ENCODE measurements around the gene CHAF1B. TPM values are rescaled to one million over a fixed set of nuclear protein-coding genes. Genes with fewer than 3 reads are reported as not detected.
"Not testable (repeated sequence)": the region's sequence is repeated elsewhere in the genome, so short reads cannot be mapped to it uniquely, and the experiment has no call there.

CHAF1B gene
- total and polyA plus RNA-seq, 2 of the 8 experiments (the other 6 are each of a cell fraction or from before 2014, with no cell fraction given): 11.8 to 23.1 TPM

DNA sequence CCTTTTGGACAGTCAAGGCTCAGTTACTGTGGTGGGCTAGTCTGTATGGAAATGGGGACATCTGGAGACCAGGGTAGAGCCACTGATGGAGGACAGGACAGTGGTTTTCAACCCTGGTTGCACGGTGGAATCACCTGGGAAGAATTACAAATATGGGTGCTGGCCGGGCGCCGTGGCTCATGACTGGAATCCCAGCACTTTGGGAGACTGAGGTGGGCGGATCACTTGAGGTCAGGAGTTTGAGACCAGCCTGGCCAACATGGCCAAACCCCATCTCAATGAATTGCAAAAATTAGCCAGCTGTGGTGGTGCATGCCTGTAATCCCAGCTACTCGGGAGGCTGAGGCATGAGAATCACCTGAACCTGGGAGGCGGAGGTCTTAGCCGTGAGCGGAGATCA is 14.5 kb downstream of the CHAF1B start:
- H3K4me3 ChIP-seq (ENCODE audit: extremely low read depth in 1 of 4, insufficient read depth in 2 of 4, low read depth in 3 of 4, low read length in 4 of 4); H4K20me1 ChIP-seq (replicated peaks in 1 of 2; ENCODE audit: control insufficient read depth in 1 of 2, insufficient read depth in 2 of 2, low read length in 2 of 2); H3K18ac ChIP-seq (ENCODE audit: extremely low read depth, low read length); H3K27ac ChIP-seq (ENCODE audit: low read depth, low read length); H2BK15ac ChIP-seq (ENCODE audit: low read length); H3K27me3 ChIP-seq (replicated peaks in 1 of 4; ENCODE audit: control insufficient read depth in 3 of 4, extremely low read depth in 1 of 4, insufficient read depth in 3 of 4, low read length in 3 of 4); H3K23ac ChIP-seq (ENCODE audit: insufficient read length); H3K9me3 ChIP-seq (ENCODE audit: insufficient read depth in 2 of 2, low read depth in 1 of 2, low read length in 1 of 2); H2BK12ac ChIP-seq (ENCODE audit: low read depth, low read length); H4K5ac ChIP-seq (ENCODE audit: insufficient read length, low read depth, low read length); H4K91ac ChIP-seq (replicated peaks; ENCODE audit: insufficient read length, low read length); FAIRE-seq; H2BK5ac ChIP-seq (ENCODE audit: low read depth, low read length); H3K56ac ChIP-seq (replicated peaks; ENCODE audit: insufficient read length, low read depth, low read length); H3K14ac ChIP-seq (ENCODE audit: insufficient read length); H3K4ac ChIP-seq (replicated peaks; ENCODE audit: insufficient read length, low read depth, low read length); H3K4me2 ChIP-seq (ENCODE audit: insufficient read depth in 1 of 2, low read depth in 2 of 2, low read length in 2 of 2); H2AFZ ChIP-seq (ENCODE audit: low read length); POLR2A ChIA-PET (ENCODE audit: partially characterized antibody); H3K79me1 ChIP-seq (ENCODE audit: low read depth, low read length); H2AK5ac ChIP-seq (ENCODE audit: low read depth, low read length); H3K79me2 ChIP-seq (ENCODE audit: control insufficient read depth in 1 of 2, insufficient read depth in 2 of 2, low read length in 2 of 2); H3K4me1 ChIP-seq (replicated peaks in 1 of 4; ENCODE audit: control insufficient read depth in 3 of 4, insufficient read depth in 4 of 4, low read length in 3 of 4); H3K9ac ChIP-seq (replicated peaks in 1 of 4; ENCODE audit: extremely low read depth in 1 of 4, low read depth in 3 of 4, low read length in 3 of 4); H4K8ac ChIP-seq (ENCODE audit: extremely low read depth, insufficient read depth, low read length); DNase-seq (ENCODE audit: low read depth in 1 of 2, low spot score in 2 of 2); H2BK120ac ChIP-seq (replicated peaks; ENCODE audit: low read depth, low read length); H3K23me2 ChIP-seq (ENCODE audit: low read depth, low read length); H2BK20ac ChIP-seq (ENCODE audit: low read length): not testable (repeated sequence)
- CTCF ChIA-PET (ENCODE audit: partially characterized antibody): interaction anchor here (1.3 to 2.1 kb wide), 2 partner anchors 9 to 22 kb away, joined by 4 to 5 read pairs; no protein-coding TSS in a partner anchor
- H3K36me3 ChIP-seq (ENCODE audit: control insufficient read depth in 2 of 4, insufficient read depth in 4 of 4, low read length in 3 of 4): peaks cover 2 to 50% (median 17%) of the 10 kb centered on the region in 4 experiments; a peak in 5 of 8 replicates
- 93% methylated on average over 9 of the region's 9 CpGs; no CpG with 5 or more reads in 1 of the 2 experiments for WGBS, 2 experiments (ENCODE audit: extremely low coverage in 1 of 2, insufficient coverage in 1 of 2, insufficient read length in 1 of 2, insufficient replicate concordance in 2 of 2, low coverage in 1 of 2, low lambda C conversion rate in 2 of 2, missing lambda C conversion rate in 1 of 2)

All from H1 (cell line).